ENCODE measurements around the gene TBPL2.
"Not testable (repeated sequence)": the region's sequence is repeated elsewhere in the genome, so short reads cannot be mapped to it uniquely, and the experiment has no call there.

Gene TBPL2

GRCh38 chr14:55384536-55384935, 55.9 kb downstream of the TBPL2 start:
- Histone ChIP-seq H3K27me3 (no peaks in the 10 kb centered on the region), H3K9me3 (no peaks in the 10 kb centered on the region), H3K36me3 (peaks cover 14% of the 10 kb centered on the region), H3K4me3 (ENCODE audit: low read depth, low read length) (no peak overlapping the region), H3K4me1 (no peaks in the 10 kb centered on the region)
- no peak for DNase-seq
- TF ChIP-seq CTCF (IDR thresholded peaks at IDR 0.05; ENCODE audit: low read depth, low read length) = no peak

GRCh38 chr14:55383541-55384140, 56.8 kb downstream of the TBPL2 start:
- H3K27me3 ChIP-seq = no peaks in the 10 kb centered on the region
- DNase-seq = no peak
- no peak for TF ChIP-seq CTCF (IDR thresholded peaks at IDR 0.05; ENCODE audit: low read depth, low read length)
- no peaks in the 10 kb centered on the region for H3K9me3 ChIP-seq
- H3K36me3 ChIP-seq = peaks cover 11% of the 10 kb centered on the region
- H3K4me1 ChIP-seq = no peaks in the 10 kb centered on the region
- H3K4me3 ChIP-seq (ENCODE audit: low read depth, low read length) = no peak overlapping the region

GRCh38 chr14:55383056-55383466, 57.4 kb downstream of the TBPL2 start:
- not testable (repeated sequence) for DNase-seq; H3K4me3 ChIP-seq (ENCODE audit: low read depth, low read length); H3K27me3 ChIP-seq; H3K9me3 ChIP-seq; H3K4me1 ChIP-seq
- peaks cover 11% of the 10 kb centered on the region for H3K36me3 ChIP-seq

GRCh38 chr14:55382483-55382882, 57.9 kb downstream of the TBPL2 start:
- Histone ChIP-seq H3K27me3 (no peaks in the 10 kb centered on the region), H3K4me1 (no peaks in the 10 kb centered on the region), H3K4me3 (ENCODE audit: low read depth, low read length) (no peak overlapping the region), H3K36me3 (peaks cover 15% of the 10 kb centered on the region), H3K9me3 (no peaks in the 10 kb centered on the region)
- no peak for DNase-seq
- no peak for TF ChIP-seq CTCF (IDR thresholded peaks at IDR 0.05; ENCODE audit: low read depth, low read length)

- no peak for DNase-seq
- H3K27me3 ChIP-seq = no peaks in the 10 kb centered on the region
- no peak for TF ChIP-seq CTCF (IDR thresholded peaks at IDR 0.05; ENCODE audit: low read depth, low read length)
- H3K9me3 ChIP-seq = no peaks in the 10 kb centered on the region; the same call in 1 of the 2 replicates
- H3K36me3 ChIP-seq = peaks cover 24% of the 10 kb centered on the region
- no peak overlapping the region for H3K4me3 ChIP-seq (ENCODE audit: low read depth, low read length)
- no peaks in the 10 kb centered on the region for H3K4me1 ChIP-seq
These were observed 58.9 kb downstream of the TBPL2 start for GRCh38 chr14:55381561-55381960.

- Histone ChIP-seq H3K9me3 (no peaks in the 10 kb centered on the region; the same call in 1 of the 2 replicates), H3K36me3 (peaks cover 29% of the 10 kb centered on the region), H3K27me3 (no peaks in the 10 kb centered on the region), H3K4me1 (no peaks in the 10 kb centered on the region), H3K4me3 (ENCODE audit: low read depth, low read length) (no peak overlapping the region)
- TF ChIP-seq CTCF (IDR thresholded peaks at IDR 0.05; ENCODE audit: low read depth, low read length) = no peak
- DNase-seq = no peak
These were observed 59.4 kb downstream of the TBPL2 start for GRCh38 chr14:55381040-55381439.

Data from BE2C (cell line).